Measurements from ENCODE around the gene MSANTD1.

DNA sequence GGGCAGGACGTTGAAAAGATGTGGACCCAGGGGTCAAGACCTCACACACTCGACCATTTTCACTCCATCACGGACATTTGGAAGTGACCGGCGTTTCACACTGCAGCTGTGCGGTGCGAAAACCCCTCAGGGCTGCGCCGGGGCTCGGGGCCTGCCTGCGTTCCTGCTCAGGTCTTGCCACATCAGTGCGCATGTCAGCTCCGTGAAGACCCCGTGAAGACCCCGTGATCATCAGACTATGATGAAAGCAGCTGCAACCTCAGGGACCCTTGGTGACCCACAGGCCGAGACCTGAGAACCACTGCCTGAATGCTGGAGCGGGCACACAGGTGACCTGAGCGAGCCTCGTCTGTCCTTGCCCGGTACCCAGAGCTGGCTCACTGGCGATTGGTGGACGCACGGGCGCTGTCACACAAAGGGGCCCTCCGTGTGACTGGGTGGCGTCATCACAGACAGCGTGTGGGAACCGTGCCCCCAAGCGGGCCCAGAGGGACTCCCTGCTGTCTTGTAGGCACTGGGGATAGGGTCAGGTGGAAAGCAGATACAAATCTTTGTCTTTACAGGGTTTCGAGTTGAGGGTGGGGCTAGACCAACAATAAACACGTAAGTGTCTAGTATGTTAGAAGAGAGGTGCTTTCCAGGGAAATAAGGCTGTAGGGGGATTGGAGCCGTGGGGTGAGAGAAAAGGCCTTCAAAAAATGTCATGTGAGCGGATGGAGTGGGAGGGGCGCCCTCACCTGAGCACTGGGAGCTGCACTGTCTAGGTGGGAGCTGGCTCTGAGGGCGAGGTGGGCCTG is 12.7 kb downstream of the MSANTD1 start:
- TF ChIP-seq POLR2A (IDR thresholded peaks at IDR 0.05), result no peak
- TF ChIP-seq, protein P1, sequence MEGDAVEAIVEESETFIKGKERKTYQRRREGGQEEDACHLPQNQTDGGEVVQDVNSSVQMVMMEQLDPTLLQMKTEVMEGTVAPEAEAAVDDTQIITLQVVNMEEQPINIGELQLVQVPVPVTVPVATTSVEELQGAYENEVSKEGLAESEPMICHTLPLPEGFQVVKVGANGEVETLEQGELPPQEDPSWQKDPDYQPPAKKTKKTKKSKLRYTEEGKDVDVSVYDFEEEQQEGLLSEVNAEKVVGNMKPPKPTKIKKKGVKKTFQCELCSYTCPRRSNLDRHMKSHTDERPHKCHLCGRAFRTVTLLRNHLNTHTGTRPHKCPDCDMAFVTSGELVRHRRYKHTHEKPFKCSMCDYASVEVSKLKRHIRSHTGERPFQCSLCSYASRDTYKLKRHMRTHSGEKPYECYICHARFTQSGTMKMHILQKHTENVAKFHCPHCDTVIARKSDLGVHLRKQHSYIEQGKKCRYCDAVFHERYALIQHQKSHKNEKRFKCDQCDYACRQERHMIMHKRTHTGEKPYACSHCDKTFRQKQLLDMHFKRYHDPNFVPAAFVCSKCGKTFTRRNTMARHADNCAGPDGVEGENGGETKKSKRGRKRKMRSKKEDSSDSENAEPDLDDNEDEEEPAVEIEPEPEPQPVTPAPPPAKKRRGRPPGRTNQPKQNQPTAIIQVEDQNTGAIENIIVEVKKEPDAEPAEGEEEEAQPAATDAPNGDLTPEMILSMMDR (IDR thresholded peaks at IDR 0.05), result no peak
